ENCODE results near the gene EPC2. TPM values are rescaled to one million over a fixed set of nuclear protein-coding genes. Genes with fewer than 3 reads are reported as not detected.

Gene EPC2
- total and polyA plus RNA-seq, 2 donors (not counting 1 experiment from before 2014, with no cell fraction given), result 18.0 to 72.3 TPM

DNA sequence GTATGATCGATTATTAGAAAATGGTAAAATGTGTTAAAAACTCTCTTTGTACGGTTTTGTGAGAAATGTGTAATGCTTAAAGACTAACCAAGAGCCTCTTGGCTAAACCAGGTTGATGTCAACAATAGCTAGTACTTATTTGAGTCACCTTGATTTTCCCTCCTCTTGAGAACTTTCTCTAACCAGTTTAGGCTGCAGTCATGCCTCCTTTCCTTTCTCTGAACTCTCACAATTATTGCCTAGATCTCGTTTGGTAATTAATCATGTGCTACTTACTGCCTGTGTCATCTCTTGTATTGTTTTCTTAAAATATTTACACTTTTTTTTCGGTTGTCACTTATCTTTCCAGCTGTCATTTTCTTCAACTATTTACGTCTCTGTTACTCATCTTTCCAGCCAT lies 1.1 kb upstream of the EPC2 start:
- Histone ChIP-seq H3K4me3 (ENCODE audit: control extremely low read depth in 1 of 5, extremely low read depth in 1 of 5, insufficient read depth in 1 of 5, low read depth in 2 of 5, low read length in 4 of 5) (peak overlapping the region in 3 of 5 experiments; percentile 84 to 96 (median 85)), H3K9ac (ENCODE audit: low read length) (peak overlapping the region; percentile 97), H3K4me1 (ENCODE audit: control insufficient read depth in 2 of 2, insufficient read depth in 2 of 2, low read length in 2 of 2) (peaks cover 19 to 23% of the 10 kb centered on the region in 2 donors), H3K9me3 (ENCODE audit: control extremely low read depth in 1 of 3, control insufficient read depth in 2 of 3, insufficient read depth in 1 of 3, low read length in 2 of 3) (peaks cover 0 to 7% (median 0%) of the 10 kb centered on the region in 3 donors), H4K20me1 (ENCODE audit: control insufficient read depth, insufficient read depth, low read length, poor library complexity, severe bottlenecking) (peaks cover 17% of the 10 kb centered on the region), H3K27me3 (replicated peaks in 1 of 4; ENCODE audit: control extremely low read depth in 1 of 4, control insufficient read depth in 3 of 4, insufficient read depth in 4 of 4, low read length in 3 of 4) (no peaks in the 10 kb centered on the region), H2AFZ (ENCODE audit: insufficient read depth, low read depth, low read length, poor library complexity, severe bottlenecking) (peak overlapping the region; percentile 99), H3K36me3 (replicated peaks in 1 of 2; ENCODE audit: control extremely low read depth in 1 of 2, control insufficient read depth in 1 of 2, extremely low read depth in 1 of 2, insufficient read depth in 2 of 2, low read length in 1 of 2) (no peaks in the 10 kb centered on the region), H3K27ac (ENCODE audit: low read length in 2 of 2) (no peak overlapping the region), H3K4me2 (replicated peaks; ENCODE audit: low read depth, low read length, poor library complexity, severe bottlenecking) (peak overlapping the region; percentile 94), H3K79me2 (ENCODE audit: control insufficient read depth, insufficient read depth, low read length) (peaks cover 34% of the 10 kb centered on the region)
- H3K4me3 Mint-ChIP-seq, result peak overlapping the region; percentile 98
- WGBS (ENCODE audit: insufficient coverage), result 12% methylated on average over 2 of the region's 5 CpGs
- no peaks in the 10 kb centered on the region for H3K27me3 Mint-ChIP-seq
- intact Hi-C loops (cut with micrococcal nuclease), result loop anchor here (10.0 kb wide), 2 partner anchors 139 to 799 kb away; partner anchors contain the start of gene ACVR2A
- TF ChIP-seq, protein P1, sequence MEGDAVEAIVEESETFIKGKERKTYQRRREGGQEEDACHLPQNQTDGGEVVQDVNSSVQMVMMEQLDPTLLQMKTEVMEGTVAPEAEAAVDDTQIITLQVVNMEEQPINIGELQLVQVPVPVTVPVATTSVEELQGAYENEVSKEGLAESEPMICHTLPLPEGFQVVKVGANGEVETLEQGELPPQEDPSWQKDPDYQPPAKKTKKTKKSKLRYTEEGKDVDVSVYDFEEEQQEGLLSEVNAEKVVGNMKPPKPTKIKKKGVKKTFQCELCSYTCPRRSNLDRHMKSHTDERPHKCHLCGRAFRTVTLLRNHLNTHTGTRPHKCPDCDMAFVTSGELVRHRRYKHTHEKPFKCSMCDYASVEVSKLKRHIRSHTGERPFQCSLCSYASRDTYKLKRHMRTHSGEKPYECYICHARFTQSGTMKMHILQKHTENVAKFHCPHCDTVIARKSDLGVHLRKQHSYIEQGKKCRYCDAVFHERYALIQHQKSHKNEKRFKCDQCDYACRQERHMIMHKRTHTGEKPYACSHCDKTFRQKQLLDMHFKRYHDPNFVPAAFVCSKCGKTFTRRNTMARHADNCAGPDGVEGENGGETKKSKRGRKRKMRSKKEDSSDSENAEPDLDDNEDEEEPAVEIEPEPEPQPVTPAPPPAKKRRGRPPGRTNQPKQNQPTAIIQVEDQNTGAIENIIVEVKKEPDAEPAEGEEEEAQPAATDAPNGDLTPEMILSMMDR (IDR thresholded peaks at IDR 0.05), result no peak
- no peak for TF ChIP-seq EZH2 (IDR thresholded peaks at IDR 0.05; ENCODE audit: borderline replicate concordance, insufficient read depth, low read depth, low read length, poor library complexity, severe bottlenecking)
- ChIA-PET CTCF (no interaction called here), POLR2A (interaction anchor here (1.0 kb wide), 1 partner anchor 944 kb away, joined by 3 read pairs; the partner anchor contains the start of gene MMADHC)
- H3K9me3 Mint-ChIP-seq (ENCODE audit: insufficient read depth), result peaks cover 2% of the 10 kb centered on the region
- H3K4me1 Mint-ChIP-seq, result peaks cover 26% of the 10 kb centered on the region
- DNase-seq (peak; percentile 14), ATAC-seq (ENCODE audit: low read depth) (no peak)
- H3K27ac Mint-ChIP-seq, result peak overlapping the region; percentile 98

DNA sequence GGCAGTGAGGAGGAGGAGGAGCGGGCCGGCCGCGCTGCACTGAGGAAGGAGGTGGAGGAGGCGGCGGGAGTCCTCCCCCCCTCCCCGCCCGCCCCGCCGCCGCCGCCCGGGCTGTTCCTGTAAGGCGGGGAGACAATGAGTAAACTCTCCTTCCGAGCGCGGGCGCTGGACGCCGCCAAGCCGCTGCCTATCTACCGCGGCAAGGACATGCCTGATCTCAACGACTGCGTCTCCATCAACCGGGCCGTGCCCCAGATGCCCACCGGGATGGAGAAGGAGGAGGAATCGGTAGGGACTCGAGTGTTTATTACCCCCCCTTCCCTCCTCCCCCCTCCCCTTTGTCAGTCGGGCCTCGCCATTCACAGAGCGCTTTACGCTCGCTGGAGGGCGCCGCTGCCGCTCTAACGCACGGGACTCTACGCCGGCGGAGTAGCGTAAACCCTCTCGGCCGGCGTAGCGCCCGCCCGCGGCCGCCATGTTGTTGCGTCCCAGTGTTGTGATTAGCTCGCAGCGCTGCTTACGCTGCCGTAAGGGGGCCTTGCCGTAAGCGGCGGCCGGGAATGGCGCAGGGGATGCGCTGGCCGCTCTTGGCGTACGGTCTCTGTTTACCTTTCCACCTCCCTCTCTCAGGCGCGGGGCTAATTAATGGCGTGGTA lies 460 bp downstream of the EPC2 start:
- Mint-ChIP-seq H3K4me3 (peak overlapping the region; percentile 97), H3K4me1 (peaks cover 40% of the 10 kb centered on the region), H3K9me3 (ENCODE audit: insufficient read depth) (peaks cover 2% of the 10 kb centered on the region), H3K27ac (peak overlapping the region; percentile 98), H3K27me3 (no peaks in the 10 kb centered on the region)
- Histone ChIP-seq H3K79me2 (ENCODE audit: control insufficient read depth, insufficient read depth, low read length) (peaks cover 50% of the 10 kb centered on the region), H3K4me2 (replicated peaks; ENCODE audit: low read depth, low read length, poor library complexity, severe bottlenecking) (peak overlapping the region; percentile 94), H3K4me3 (ENCODE audit: control extremely low read depth in 1 of 5, extremely low read depth in 1 of 5, insufficient read depth in 1 of 5, low read depth in 2 of 5, low read length in 4 of 5) (peak overlapping the region; percentile 84 to 96 (median 93)), H3K4me1 (ENCODE audit: control insufficient read depth in 2 of 2, insufficient read depth in 2 of 2, low read length in 2 of 2) (peaks cover 19 to 25% of the 10 kb centered on the region in 2 donors), H3K9me3 (ENCODE audit: control extremely low read depth in 1 of 3, control insufficient read depth in 2 of 3, insufficient read depth in 1 of 3, low read length in 2 of 3) (peaks cover 0 to 7% (median 0%) of the 10 kb centered on the region in 3 donors), H3K27ac (ENCODE audit: low read length in 2 of 2) (peak overlapping the region; percentile 92 to 94), H2AFZ (ENCODE audit: insufficient read depth, low read depth, low read length, poor library complexity, severe bottlenecking) (peak overlapping the region; percentile 99), H3K9ac (ENCODE audit: low read length) (peak overlapping the region; percentile 97), H3K36me3 (replicated peaks in 1 of 2; ENCODE audit: control extremely low read depth in 1 of 2, control insufficient read depth in 1 of 2, extremely low read depth in 1 of 2, insufficient read depth in 2 of 2, low read length in 1 of 2) (no peaks in the 10 kb centered on the region), H4K20me1 (ENCODE audit: control insufficient read depth, insufficient read depth, low read length, poor library complexity, severe bottlenecking) (peaks cover 33% of the 10 kb centered on the region), H3K27me3 (replicated peaks in 1 of 4; ENCODE audit: control extremely low read depth in 1 of 4, control insufficient read depth in 3 of 4, insufficient read depth in 4 of 4, low read length in 3 of 4) (no peaks in the 10 kb centered on the region)
- WGBS (ENCODE audit: insufficient coverage), result under 1% methylated on average over 48 of the region's 69 CpGs
- CTCF ChIA-PET, result interaction anchor here (1.4 to 1.6 kb wide), 3 partner anchors 11 to 379 kb away, joined by 3 to 5 read pairs (median 3); no protein-coding TSS in a partner anchor
- intact Hi-C loops (cut with micrococcal nuclease), result loop anchor here (1.0 to 10.0 kb wide), 5 partner anchors 30 to 942 kb away; partner anchors contain the start of genes ACVR2A, MMADHC and ORC4
- POLR2A ChIA-PET, result interaction anchor here (0.6 to 1.0 kb wide), 7 partner anchors 17 to 943 kb away, joined by 3 to 21 read pairs (median 6); partner anchors contain the start of genes MBD5, MMADHC and ORC4
- TF ChIP-seq EZH2 (IDR thresholded peaks at IDR 0.05; ENCODE audit: borderline replicate concordance, insufficient read depth, low read depth, low read length, poor library complexity, severe bottlenecking), result no peak
- TF ChIP-seq, protein P1 (IDR thresholded peaks at IDR 0.05), result peak; percentile 22
- ATAC-seq (ENCODE audit: low read depth) (peak; percentile 78), DNase-seq (peak; percentile 99)
